ENCODE results near the gene TRAPPC6A.

GRCh38 chr19:45125975-45126493 lies 52.0 kb downstream of the TRAPPC6A start:
- TF ChIP-seq CTCF (conservative IDR thresholded peaks at IDR 0.05 in 1 of 2, IDR thresholded peaks at IDR 0.05 in 1 of 2; ENCODE audit: extremely low read depth in 1 of 2, insufficient read depth in 1 of 2, low read depth in 1 of 2, low read length in 2 of 2) = peak; percentile 79 to 88
- no peak for TF ChIP-seq EZH2 (IDR thresholded peaks at IDR 0.05; ENCODE audit: borderline replicate concordance, low read length)
